Activated CD4-positive, alpha-beta T cell treated with anti-CD3 and anti-CD28 coated beads for 1 hour (primary cell): Measurements from ENCODE around the gene PSMC3.

Experiments
- DNase-seq: peaks from one replicate; pipeline ENCODE4 v3.0.0-alpha.2; 2020

Gene PSMC3

DNA sequence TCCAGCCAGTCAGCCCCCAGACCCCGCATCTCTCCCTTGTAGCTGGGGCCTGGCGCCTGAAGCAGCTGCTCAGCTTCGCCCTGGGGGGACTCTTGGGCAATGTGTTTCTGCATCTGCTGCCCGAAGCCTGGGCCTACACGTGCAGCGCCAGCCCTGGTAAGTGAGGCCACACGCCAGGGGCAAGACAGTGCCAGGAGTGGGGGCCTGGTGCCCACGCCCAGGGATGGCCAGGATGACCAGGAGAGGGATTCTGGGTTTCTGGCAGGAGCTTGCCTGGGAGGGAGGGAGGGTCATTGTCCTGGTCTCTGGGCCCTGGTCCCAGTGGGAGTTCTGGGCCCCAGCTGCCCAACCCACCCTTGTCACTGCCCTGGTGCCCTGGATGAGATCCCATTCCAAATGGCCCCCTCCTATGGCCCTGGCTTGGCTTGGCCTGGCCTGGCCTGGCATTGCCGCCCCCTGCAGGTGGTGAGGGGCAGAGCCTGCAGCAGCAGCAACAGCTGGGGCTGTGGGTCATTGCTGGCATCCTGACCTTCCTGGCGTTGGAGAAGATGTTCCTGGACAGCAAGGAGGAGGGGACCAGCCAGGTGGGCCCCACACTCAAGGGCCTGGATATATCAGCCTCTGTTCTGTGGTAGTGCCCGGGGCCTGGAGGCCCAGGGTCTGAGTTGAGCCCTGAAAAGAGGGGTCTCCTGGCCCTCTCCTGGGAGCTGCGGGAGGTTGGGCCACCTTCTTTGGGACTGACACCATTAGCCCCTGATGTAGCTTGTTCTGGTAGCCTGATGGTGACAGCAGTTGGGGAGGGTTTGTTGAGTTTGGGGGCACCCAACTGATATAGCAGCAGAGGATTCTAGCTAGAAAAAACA, 14.1 kb downstream of the PSMC3 start:
- no peak for DNase-seq

DNA sequence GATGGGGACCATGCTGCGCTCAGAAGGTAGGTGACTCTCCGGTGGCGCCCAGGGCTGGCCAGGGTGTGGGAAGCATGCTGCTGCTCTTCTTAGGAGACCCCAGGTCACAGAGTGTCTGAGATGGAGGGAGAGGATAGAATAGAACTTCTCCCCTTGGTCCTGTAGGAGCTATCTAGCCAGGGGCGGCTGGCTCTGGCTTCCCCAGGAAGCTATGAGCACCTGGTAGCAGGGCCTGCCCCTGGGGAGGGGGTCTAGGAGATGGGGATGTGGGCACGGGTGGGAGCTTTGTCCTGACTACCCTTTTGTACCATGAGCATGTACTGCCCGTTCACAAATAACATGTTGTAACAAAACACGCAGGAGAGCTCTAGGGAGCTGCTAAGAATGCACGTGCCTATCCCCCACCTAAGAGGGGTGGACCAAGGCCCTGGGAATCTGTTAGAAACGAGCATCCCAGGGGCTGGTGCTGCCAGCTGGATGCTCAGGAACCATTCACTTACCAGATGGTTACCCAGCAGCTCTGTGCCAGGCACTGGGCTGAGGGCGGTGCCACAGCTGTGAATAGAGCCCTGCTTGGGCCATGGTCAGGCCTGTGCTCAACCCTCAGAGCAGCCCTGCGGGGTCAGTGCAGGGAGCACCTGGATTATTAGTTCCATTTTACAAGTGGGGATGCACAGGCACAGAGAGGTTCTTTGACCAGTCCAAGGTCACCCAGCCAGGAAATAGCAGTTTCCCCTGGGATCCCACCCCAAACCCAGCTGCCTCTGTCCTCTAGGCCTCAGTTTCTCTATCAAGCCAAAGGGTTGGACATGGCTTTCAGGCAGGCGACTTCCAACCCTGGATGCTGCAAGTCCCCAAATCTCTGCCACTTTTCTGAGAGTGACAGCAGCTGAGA, 15.6 kb downstream of the PSMC3 start:
- DNase-seq = no peak

DNA sequence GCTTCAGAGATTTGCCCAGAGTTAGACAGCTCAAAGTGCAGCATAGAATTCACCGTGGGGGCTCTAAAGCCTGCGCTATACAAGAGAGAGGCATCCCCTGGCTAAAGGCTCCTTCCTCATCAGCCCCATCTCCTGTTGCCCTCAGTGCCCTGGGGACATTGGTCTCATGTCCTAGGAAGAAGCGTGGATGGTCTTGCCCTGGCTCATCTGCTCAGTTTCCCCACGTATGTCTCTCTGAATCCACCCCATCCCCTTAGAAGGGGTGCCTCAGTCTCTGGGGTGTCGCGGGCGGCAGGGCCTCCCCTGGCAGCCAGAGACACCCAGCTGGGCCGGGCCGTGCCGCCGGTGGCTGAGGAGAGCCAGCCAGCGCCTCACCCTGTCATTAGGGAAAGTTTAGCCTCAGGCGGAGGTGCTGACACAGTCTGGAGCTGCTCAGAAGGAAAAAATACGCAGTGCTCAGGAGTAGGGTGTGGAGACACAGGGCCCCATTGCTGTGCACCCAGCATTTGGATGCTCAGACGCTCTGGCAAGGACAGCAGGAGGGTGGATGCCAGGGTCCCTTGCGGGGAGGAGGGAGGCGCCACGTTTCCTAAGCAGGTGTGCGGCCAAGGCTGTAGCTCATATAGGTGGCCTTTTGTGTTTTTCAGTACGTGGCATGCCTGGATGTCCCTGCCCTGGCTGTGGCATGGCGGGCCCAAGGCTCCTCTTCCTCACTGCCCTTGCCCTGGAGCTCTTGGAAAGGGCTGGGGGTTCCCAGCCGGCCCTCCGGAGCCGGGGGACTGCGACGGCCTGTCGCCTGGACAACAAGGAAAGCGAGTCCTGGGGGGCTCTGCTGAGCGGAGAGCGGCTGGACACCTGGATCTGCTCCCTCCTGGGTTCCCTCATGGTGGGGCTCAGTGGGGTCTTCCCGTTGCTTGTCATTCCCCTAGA, 16.5 kb downstream of the PSMC3 start:
- no peak for DNase-seq

DNA sequence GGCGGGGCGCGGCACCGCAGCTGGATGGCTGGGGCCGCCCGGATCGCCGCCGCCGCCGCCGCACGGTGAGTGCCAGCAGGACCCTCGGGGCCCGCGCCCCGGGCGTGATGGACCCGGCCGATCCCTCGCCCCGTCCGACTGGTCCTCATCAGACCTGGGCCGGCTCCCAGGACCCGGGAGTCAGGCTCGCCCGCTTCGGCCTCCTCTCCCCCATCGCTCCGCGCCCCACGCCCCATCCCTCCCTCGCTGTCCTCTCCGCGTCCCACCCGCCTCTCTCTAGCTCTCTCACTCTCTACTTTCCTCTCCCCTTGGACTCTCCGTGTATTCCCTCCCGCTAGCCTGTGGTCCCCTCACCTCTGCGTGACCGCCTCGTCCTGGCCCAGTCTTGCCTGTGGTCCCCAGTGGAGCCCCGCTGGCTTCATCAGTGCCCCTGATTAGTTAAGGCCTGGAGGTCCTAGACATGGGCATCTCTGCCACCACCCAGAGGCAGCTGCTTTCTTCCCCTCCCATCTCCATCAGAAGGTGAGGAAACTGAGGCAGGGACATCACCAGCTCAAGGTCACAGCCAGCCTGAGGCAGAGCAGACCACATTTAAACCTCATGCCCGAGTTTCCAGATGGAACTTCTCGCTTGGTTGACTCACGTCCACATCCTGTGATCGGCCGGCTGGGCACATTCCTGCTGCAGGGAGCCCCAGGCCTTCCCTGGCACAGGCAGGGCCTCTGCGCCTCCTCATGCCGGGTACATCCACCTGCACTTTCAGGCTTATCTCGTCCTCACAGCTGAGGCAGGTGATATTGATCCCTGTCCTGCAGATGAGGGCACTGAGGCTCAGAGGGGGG, 17.4 kb downstream of the PSMC3 start:
- DNase-seq = no peak

DNA sequence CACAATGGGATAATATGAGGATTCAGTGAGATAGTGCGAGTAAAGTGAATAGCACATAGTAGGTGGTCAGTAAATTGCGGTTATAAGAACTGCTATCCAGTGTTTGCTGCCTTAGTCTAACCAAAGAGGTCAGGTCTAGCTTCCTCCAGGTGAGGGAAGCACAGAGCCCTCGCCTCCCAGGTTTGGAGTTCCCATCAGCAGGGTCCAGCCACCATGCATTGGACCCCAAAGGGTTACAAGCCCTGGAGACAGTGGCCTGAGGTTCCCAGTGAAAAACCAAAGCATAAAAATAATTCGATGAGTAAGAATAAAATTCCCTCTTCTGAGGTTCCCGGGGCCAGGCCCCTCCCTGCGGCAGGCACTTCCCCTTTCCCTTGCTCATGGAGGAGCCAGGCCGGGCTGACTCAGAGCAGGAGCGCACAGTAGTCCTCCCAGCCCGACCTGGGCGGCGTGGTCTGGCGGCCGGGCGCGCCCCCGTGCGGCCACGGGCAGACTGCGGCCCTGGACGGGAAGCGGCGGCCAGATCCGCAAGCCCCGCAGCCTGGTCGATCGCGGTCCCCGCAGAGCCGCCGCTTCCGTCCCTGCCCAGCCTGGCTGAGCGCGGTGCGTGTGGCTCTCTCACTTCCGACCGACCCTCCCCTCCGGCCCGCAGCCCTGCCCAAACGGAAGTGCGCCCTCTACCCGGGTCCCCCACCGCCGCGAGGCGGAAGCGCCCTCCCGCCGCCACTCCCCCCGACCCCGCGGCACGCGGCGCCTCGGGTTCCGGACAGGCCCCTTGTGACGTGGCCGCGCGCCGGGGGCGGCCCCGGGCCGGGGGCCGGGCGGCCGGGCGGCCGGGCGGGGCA, 18.3 kb downstream of the PSMC3 start, which contains the start of gene SLC39A13:
TSS of gene SLC39A13 (plus strand) at position 845 of the 845 bp plus-strand sequence. CDS start 1,505 bp downstream, outside the sequence.
- DNase-seq = peak; percentile 90

DNA sequence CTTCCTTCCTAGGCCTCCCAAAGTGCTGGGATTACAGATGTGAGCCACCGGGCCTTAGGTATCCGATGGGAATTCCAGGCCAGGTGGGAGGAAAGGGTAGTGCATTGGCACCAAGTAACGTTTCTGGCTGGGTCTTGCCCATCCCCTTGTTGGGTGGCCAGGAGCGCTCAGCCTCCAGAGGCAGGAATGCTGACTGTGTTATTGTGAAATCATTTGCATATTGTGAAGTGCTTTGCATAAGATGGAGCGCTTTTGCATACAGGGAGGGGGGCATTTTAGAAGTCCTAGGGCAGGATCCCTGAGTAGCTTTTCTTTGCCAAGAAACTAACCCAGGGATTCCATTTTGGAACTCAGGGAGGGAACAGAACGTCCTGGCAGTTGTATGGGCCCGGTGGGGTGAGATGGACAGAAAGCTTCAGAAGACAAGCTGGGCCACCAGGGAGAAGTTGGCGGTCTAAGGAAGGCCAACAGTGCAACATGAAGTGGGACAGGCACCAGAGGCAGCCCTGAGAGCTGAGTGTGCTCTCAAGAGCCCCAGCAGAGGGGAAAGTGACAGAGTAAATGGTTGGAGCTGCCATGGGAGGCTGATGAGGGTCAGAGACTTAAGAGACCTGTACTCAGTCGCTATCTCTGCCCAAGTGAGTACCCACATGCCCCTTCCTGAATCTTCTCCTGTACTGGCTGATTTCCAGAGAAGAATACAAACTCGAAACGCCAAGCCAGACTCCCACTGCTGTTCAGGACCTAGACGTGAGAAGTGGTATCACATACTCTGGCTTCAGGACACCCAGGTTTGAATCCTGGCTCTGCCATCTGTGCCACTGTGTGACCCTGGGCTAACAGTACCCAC, 19.1 kb downstream of the PSMC3 start:
- no peak for DNase-seq

DNA sequence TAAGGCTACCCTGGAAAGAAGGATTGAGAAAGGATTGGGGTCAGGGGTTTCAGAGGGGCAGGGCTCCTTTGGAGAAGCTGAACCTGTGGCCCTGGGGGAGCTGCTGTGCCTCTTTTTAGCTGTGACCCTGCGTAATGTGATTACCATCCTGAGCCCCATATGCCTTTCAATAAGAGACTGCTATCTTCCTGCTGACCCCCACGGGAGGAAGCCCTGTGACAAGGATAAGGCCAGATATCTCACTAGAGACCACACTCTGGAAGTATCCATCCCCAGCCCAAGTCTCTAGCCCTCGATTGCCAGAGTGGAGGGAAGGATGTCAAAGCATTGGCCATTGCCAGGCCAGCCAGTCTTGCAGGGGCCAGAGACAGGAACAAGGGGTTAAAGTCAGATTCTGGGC, 22.7 kb downstream of the PSMC3 start:
- DNase-seq = no peak

DNA sequence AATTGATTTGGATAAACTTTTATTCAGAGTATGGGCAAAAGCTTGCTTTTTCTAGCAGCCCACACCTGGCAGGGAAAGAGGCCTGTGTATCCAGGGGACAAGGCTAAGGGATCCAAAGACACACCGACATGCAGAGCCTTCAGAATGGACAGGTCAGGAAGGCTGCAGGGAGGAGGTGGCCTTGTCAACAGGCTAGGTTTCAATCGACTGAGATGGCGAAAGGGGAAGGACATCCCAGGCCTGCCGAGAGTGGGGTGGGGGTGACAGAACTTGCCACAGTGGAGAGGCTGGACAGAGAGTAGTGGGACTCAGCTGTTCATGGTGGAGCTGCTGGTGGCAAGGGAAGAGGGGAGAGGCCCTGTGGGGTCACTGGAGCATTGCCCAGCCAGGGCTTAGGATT, 23.1 kb downstream of the PSMC3 start:
- no peak for DNase-seq

DNA sequence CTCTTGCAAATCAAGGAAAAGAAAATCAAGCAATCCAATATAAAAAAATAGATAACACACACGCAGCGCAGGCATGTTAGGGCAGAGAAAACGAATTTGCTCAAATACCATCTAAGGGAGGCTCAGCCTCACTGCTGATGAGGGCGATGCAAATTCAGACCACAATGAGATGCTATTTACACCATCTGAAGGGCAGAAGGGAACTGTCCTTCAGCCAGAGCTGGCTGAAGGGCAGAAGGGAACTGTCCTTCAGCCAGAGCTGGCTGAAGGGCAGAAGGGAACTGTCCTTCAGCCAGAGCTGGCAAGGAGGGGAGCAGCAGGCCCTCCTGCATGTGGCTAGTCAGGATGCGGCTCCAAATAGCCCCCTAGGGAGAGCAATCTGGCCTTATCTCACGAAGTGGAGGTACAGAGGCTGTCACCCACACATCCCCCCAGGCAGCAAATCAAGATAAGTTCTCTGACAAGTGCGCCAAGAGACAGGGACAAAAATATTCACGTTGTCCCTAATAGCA, 25.4 kb downstream of the PSMC3 start:
- DNase-seq = no peak

DNA sequence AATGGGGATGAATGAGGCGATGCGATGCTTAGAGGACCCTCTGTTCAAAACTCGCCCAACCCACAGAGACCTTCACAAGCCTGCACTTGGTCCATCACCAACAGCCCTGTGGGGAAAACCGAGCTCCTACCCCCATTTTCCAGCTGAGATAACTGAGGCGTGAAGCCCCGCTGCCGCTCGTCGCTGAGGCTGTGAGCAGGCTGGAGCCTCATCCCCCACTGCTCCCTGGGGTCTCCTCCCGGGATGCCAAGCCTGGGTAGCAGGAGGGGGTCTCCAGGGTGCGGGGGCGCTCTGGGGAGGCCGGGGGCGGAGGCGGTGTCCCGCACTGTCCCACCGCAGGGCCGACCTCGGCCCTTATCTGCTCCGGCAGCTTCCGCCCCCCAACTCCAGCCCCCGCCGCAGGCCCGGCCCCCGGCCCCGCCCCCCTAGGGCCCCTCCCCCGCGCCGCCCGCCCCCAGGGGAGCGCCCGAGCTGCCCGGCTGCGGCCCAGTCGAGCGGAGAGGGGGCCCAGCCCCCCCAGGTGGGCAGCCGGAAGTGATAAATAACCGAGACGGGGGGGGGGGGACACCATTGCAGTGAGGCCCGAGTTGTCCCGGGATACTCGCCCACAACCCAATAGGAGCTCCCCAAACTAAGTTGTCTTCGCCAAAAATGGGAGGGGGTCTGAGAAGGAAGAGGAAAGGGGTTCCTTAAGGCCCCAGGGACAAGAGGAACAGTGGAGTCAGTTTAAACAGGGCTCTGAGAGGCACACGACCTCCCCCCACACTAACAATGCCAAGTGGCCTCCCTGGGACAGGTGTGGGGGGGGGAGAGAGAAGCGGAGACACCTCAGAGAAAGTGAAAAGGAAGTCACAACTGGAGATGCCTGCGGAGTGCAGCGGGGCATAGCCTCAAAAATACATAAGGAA, 26.1 kb downstream of the PSMC3 start:
- DNase-seq = no peak

DNA sequence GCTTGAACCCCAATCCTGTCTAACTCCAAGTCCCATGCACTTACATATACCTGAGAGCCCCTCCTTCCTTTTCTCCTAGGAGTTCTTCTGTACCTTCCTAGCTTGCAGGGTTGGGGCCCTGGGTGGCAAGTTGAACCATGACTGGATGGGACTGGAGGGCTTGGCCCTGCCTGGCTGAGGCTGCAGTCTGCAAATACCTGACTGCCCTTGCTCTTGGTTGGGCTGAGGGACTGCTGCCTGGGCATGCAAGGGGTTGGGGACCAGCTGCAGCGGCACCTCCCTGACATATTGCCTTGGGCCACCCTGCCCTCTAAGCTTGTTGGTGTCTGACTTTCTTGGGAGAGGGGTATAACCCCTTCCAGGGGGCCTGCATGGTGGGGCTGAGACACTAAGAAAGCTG, 27.7 kb downstream of the PSMC3 start:
- no peak for DNase-seq

DNA sequence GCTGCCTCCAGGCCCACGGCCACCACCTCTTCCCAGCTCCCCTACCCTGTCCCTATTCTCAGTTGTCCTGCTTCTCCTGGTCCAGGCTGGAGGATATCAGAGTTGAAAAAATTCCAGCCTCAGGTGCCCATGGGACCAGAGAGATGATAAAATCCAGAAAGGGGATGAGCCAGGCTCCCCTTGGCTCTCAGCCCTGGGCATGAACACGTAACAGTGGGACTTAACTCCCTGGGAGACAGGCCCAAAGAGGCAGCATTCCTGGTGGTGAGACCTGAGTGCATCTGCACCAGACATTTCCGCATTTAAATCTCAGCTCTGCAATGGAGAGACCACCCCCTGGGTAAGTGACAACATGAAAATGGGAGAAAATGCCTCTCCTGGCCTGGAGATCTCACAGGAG, 28.2 kb downstream of the PSMC3 start:
- no peak for DNase-seq

DNA sequence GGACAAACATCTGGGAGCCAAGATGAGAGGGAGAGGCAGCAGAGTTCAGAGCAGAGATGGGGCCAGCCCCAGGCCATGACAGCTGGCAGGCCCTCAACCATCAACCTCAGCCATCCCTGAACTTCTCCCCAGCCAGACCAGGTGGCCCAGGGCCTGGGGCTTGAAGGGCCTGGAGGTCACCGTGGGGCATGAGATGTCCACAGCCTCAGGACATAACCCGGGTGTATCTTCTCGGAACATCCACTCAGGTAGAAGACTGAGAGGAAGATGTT, 30.3 kb downstream of the PSMC3 start:
- DNase-seq = no peak

DNA sequence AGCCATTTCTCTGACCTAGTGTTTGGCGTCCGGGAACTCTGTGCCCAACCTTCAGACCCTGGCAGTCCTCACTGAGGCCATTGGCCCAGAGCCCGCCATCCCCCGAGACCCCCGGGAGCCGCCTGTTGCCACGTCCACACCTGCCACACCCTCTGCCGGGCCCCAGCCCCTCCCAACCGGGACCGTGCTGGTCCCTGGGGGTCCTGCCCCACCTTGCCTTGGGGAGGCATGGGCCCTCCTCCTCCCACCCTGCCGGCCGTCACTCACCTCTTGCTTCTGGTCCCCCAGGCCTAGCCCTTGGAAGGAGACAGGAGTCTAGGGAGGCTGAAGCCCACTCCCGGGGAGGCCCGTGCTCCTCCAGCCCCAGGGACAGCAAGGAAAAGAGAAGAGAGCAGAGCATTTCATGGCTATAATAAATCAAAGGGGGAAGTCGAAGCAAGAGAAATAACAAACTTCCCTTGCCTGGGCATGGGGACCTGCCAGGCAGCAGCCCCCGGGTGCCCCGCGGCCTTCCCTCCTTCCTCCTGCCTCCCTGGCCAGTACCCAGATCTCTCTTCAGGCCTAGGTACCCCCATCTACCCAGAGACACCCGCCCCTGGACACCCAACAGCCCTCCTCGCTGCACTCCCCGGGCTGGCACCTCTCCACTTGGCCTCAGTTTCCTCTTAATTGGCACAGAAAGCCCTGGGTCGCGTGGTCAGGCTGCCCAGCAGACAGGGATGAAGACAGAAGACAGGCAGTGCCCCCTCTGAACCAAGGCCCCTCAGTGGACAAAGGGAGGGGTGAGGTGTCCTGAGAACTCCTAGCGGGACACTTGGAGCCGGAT, 30.8 kb downstream of the PSMC3 start:
- DNase-seq = no peak

DNA sequence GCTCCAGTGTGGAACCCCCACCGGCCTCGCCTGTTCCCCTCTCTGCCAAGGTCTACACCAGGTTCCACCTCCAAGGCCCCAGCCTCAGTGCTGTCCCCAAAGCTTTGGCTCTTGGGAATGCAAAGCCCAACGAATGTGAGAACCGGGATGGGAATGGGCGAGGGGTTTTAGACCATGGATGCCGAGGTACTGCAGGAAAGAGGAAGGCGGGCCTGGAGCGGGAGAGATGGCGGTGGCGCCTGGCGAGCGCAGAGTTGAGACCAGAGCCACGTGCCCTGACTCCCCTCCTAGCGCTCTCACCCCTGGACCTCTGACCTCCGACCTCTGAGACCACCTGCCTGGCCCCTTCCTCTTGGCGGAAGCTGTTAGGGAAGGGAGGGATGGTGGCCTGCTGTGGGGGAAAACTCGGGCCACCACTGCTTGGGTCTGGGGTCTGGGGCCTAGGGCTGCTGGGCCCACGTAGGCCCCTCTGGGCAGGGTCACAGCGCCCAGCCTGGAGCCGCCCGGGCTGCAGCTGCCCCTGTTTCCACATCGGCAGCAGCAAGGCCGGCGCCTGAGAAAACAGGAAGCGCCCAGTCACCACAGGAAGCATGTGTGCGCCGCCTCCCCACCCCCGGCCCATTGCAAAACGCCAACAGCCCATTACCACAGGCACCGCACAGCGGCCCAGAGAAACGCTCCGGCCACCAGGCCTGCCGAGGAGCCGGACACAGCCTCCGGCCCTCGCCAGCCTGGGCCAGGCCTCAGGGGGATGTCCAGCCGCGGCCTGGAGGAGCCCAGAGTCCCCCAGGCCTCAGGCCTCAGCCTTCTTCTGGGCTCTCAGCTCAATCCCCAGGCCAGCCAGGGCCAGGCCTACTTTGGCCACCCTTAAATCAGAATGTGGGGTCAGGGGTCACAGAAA, 31.7 kb downstream of the PSMC3 start:
- peak; percentile 46 for DNase-seq

DNA sequence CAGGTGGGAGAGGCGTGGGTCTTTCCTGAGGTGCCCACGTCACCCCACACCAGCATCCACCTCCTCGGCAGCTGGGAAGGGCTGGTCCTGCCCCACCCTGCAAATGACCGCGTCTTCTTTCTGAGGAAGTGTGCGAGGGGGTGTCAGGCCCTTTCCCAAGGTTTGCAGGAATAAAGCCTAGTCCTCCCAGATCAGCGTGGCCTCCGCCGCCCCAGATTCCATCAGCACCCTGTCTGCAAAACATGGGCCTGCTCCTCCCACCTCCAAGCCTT, 32.3 kb downstream of the PSMC3 start:
- DNase-seq = no peak
